GM15510 (cell line): ENCODE results near the gene CHD2.
A peak's percentile ranks its signal among the peaks of the same experiment; 100 is the strongest.

Experiments
- POLR2A ChIP-seq: IDR thresholded peaks from 3 replicates; pipeline ENCODE4 v1.6.1; 2011; ENCODE audit warnings: borderline replicate concordance; ENCODE audit not compliant: insufficient read length; ENCODE audit errors: extremely low read depth

The CHD2 gene

DNA sequence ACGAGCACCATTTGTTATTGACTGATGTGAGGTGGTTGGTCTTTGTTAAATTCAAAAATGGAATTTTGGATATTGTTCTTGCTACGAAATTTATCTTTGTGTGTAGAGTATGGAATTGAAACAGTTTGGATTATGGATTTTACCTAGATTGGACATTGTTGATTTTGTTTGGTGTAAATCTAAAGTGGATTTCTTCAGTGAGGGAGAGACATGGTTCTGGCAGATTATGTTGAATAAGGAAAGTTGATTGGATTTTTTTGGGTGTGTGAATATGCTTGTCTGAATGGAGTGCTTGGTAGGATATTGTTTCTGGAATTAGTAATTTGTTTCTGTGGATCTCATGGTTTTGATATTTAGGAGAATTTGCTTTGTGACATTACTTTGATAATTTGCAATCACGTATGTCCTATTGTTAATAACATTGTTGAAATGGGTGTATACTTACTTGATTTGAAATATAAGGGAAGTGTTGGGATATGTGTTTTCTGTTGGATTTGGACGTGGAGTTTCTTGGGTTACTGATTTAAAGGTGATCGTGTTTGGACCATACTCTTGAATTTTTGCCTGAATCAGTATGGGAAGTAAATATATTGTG lies 1.0 kb upstream of the CHD2 start:
- no peak for TF ChIP-seq POLR2A

DNA sequence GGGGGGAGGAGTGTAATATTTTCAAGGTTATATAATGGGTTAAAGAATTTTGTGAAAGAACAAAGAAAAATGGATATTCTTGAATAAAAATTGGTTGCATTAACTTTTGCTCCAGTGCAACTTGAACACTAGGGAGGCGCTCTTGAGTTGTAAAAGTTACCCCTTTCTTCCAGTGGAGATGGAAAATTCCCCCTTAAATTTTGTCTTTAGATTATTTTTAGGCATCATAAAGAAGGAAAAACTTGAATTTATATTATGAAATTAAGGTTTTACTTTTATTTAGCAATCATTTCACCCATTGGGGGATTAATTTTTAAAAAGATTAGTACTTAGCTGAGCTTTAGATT lies 550 bp upstream of the CHD2 start:
- TF ChIP-seq POLR2A: no peak

DNA sequence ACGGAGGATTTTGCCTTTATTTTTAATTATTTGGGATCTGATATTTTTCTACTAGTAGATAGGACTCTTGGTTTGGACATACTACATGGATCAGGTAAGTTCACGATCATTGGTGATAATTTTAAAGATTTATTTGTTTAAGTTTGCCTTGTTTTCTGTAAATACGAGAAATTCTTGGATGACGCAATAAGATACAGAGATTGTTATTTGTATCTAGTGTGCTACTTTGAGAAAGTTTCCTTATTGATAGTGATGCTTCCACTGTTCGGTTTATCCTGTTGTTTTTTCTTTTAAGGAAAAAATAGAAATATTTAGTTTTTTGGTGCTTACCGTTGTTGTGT lies 577 bp downstream of the CHD2 start:
- no peak for TF ChIP-seq POLR2A

DNA sequence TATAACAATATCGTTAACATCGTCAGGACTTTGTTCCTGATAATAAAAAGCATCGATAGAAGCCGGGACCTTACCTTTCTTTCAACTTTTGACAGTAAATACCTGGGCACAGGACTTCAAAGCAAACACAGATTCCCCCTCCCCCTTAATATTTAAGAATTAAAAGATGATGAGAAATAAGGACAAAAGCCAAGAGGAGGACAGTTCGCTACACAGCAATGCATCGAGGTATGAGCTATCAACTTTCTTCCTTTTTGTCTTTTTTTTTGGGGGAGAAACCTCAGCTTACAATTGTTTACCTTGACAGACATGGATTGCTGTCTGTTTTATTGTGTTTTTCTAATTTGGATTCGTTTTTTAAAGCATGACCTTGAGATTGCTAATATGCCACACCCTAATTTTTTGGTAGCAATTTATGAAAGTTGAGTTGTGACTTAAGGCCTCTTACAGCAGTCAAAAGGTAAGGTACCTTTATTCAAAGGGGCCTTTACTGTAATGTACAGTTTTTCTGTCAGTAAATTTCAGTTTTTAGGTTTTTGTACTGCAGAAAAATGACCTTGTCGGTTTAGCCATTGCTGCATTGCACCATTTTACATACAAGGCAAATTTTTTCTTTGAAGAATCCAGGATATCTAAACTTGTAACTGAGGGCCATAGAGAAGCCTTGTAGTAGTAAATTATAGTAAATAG lies 1.1 kb downstream of the CHD2 start:
- no peak for TF ChIP-seq POLR2A

DNA sequence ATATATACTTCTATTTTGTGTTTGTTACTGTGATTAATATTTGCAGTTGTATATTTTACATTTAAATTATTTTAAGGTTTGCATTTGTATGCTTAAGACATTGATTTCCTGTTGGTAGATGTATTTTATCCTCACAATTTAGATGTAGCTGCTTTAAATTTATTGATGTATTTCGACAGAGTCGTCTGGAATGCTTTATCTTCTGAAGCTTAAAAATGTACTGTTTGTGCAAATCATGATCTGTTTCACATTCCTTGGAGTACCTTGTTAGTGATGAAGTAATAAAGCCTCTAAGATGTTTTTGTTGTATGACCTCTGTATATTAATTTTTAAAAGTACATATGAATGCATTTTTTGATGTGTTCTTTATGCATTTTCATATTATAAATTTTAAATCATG lies 1.9 kb downstream of the CHD2 start:
- no peak for TF ChIP-seq POLR2A

DNA sequence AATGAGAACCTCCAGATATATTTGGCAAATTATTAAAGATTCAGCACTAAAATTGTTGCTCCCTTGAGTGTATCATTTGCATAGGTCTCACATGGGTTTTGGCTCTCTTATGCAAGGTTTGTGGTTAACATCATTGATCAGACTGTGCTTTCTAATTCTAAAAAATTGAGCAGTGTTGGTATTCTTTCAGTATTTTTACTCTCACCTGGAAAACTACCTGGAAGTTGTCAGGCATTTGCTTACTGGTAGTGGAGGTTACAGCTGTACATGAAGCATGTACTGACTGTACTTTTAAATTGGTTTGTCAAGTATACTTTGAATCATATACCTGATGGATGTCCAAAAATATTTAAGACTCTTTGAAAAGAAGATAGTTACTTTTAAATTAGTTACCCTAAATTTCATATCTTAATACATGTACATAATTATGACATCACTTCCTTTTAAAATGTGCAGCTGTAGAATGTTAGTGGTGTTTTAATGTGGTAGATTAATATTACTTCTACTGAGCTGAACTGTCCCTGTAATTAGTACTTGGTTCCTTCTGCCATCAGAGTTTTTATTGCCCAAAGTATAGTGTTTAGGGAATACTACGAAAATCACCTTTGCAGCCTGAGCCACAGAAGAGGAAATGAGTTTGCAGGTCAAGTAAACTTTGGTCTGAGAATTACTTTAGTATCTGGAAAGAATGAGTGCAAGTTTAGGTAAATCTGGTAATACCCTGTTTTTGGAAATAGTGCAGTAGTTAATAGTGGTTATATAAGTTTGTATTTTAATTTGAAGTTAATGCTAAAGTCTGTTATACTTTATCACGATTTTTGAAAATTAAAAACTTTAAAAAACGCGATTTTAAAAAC lies 2.8 kb downstream of the CHD2 start:
- TF ChIP-seq POLR2A: no peak

DNA sequence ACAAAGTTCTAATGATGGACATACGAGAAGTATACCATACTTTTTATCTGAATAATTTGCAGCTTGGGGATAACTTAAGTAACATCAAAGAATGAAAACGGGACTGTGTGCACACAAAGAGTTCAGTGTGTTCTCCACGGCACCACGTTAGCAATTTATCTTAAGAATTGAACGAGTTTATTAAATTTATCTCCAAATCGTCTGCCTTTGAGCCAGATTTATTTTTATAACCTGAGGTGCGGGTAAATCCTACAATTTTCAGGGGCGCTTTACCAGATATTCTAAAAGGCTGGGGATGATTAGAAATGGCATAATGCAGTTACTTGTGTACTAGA lies 3.5 kb downstream of the CHD2 start:
- no peak for TF ChIP-seq POLR2A

DNA sequence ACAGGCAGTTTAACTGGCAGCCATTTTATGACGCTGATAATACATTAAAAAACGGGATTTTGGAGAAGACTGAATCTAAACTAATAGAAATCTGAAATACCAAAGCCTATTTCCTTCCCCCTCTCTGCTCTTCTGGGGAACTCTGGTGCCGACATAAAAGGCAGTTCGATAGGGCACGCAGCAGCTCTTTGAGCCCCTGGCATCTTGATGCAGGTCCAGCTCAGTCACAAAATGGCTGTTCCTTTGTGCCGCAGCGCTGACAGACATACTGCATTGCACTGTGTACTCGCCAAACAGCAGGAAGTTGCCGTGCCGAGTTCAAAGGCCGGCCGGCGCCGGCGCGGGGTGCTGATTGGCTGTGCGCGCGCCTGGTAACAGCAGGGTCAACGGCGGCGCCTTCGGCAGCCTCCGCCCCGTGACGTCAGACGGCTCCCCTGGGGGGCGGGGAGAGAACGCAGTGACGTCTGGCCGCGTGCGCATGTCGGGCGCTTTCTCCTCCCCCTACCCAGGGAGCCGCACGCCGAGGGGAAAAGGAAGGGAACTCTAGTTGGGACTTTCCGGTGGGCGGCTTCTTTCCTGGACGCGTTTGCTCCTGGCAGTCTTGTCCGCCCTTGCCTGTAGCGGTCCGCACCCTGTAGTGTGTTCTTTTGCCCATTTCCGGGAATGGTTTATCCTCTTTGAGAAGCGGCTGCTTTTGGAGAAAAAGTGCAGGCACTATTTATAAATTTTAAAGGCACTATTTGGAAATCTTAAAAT lies 4.0 kb downstream of the CHD2 start:
- peak; percentile 79 for TF ChIP-seq POLR2A

DNA sequence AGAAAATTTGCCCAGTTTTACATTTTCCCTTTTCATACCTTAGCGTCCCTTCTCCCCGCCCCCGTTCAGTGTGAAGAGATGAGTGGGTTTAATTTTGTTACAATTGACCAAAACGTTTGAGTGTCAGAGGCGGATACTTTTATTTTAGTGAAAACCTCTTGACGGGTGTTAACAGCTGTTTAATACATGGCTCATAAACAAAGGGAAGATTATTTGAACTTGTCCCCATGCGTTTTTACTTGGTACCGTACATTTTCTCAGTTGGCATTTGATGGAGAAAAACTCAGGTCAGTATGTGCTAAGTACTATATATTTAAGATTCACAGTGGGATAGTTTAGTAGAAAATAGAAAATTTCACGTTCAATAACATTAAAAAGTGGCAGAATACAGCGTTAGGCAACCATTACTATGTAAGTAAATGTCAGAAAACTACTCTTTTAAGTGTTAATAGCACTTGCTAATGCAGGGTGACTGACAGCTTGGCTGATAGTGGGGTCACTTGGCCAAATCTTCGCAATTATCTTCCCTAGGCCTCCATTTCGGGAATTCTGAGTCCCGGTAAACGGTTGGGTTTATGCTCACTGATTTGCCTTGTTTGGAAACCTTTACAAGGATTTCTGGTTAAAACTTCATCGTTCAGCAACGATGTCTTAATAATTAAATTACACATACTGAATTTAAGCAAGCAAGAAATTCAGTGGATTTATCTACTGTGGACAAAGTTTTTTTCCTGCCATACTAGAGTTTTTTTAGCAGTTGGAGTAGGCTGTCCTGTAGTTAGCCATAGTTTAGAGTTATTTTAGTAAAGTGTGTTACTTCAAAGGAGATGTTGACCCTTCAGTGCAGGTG lies 4.8 kb downstream of the CHD2 start:
- TF ChIP-seq POLR2A: no peak

DNA sequence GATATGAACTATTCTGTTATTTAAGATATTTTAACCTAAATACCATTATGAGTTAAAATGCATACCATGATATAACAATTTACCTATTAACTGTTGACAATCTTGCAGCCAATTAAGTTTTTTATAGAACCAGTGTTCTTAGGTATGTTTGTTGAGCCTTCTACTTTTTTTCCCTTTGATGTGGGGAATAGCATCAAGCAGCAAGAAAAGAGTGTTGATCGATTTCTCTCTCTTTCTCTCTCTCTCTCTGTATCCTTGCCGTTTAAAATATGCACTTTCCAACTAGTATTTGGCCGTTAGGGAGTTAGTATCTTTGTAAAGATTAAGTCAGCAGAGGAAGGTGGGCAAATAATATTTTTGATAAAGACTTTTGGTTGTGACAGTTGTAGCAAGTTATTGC lies 5.9 kb downstream of the CHD2 start:
- no peak for TF ChIP-seq POLR2A

DNA sequence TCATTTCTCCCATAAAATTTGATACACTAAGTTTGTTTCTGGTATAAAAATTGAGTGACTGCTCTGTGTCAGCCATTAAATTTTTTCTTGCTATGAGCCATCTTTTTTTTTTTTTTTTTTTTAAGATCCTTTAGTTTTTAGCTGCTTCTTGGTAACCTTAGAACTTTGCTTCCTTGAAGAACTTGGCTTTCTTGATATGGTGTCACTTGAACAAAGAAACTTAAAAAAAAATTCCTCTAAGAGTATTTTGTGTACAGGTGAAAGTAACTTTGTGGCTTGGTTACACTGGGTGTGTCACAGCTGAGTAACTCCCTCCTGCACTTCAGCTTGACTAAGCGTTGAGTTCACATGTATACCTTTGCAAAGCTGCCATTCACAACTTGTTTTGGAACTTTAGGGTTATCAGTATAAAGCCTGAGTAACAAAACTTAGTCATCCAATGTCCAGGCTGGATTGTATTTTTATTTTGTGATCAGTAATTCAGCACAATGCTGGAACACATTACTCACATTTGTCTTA lies 6.5 kb downstream of the CHD2 start:
- TF ChIP-seq POLR2A: no peak

DNA sequence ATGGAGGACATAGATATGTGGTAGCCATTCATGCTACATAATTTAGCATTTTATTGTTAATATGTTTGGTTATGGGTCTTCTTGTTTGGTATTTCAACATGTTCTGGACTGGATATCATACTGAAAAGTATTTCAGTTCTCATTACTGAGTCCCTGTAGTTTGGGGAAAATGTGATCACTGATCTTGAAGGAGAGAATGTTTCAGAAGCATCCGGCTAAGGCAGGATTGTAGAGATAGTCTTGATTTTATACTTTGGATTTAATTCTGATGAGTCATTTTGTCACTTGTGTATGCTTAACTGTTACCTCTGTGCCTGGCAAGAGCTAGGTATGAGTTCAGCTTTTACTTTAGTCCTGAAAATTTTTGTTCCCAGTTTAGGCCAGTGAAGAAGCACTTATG lies 7.1 kb downstream of the CHD2 start:
- TF ChIP-seq POLR2A: no peak

DNA sequence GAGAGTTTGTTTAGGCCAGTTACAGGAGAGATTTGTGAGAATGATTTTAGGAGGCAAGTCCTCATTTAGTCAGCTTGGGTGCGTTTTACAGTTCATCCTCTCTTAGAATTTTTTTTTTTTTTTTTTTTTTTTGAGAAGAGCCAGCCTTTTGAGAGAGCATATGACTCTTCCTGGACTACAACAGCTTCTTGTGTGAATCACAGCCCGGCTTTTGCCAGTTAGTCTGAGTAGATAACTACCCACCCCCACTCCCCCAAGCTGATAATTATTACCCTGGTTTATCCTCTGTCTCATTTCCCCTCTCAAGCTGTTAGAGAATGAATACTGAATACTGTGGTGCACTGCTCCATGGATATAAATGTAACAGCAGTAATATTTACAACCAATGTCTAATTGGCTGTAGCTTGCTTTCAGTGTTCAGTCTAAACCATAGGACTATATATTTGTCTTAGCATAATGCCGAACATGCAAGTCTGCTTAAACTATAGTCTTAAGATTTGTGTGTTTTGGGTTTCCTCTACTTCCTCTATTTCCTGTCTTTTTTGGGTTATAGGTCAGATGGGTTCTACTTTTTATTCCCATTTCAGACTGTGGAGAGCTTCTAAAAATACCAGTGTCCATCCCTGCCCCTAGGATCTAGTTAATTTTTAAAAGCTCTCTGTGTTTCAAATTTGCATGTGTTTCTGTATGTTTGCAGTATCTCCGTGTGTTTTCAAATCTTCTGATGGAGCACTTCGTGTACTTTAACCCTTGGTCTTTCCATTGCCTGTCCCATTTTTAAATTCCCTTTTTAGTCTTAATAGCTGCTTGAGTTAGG lies 8.0 kb downstream of the CHD2 start:
- TF ChIP-seq POLR2A: no peak

DNA sequence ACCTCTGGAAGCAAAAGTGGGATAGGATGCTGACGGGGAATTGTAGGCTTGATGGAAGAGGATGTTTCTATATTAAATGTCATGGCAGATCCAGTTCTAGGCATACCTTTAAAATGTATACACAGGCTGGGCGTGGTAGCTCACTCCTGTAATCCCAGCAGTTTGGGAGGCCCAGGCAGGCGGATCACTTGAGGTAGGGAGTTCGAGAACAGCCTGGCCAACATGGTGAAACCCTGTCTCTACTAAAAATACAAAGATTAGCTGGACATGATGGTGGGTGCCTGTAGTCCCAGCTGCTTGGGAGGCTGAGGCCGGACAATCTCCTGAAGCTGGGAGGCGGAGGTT lies 8.6 kb downstream of the CHD2 start:
- TF ChIP-seq POLR2A: no peak
